Endothelial cell of umbilical vein (primary cell): ENCODE measurements around the gene WFIKKN1. TPM values are rescaled to one million over a fixed set of nuclear protein-coding genes. Genes with fewer than 3 reads are reported as not detected.

Experiments
- BruUV-seq: library from RNA; stranded (reverse); fragments of 400-500 nt; replicated peaks from 2 replicates; lab custom pipeline; 2021; lab: Mats Ljungman, UMichigan
- CTCF ChIA-PET: fragments of 300-600, 350-600 bp; sonication (Branson Sonifier 250); formaldehyde crosslinking; loops from one replicate; lab custom pipeline; 2021; ENCODE audit warnings: antibody characterized with exemption, inconsistent platforms; lab: Charles Lee
- POLR2A ChIA-PET: fragments of 300-600, 350-600 bp; sonication (Branson Sonifier 250); formaldehyde crosslinking; loops from one replicate; lab custom pipeline; 2021; ENCODE audit warnings: antibody characterized with exemption, inconsistent platforms; lab: Charles Lee
- DNase-seq: peaks from one replicate; pipeline ENCODE4 v3.0.0-alpha.2; 2011; ENCODE audit warnings: low read depth, low spot score
- FAIRE-seq: peaks from 2 replicates; lab custom pipeline; 2011; peaks lifted over from hg19 to GRCh38; lab: Jason Lieb, UNC
- H2AFZ ChIP-seq: 2 replicates; pipeline ENCODE4 v1.6.0; 2012; ENCODE audit warnings: low read depth, low read length, control low read depth, inconsistent platforms
- H3K27ac ChIP-seq: 2 replicates; pipeline ENCODE4 v1.5.1; 2011; ENCODE audit warnings: low read depth, mild to moderate bottlenecking, control low read depth, low read length, moderate library complexity; ENCODE audit not compliant: insufficient read depth
- H3K27me3 ChIP-seq, 2 experiments: 2 replicates each; pipeline versions ENCODE4 v1.6.0 to v1.6.1; 2011; ENCODE audit warnings: low read length in 2 of 2, mixed read lengths in 1 of 2; ENCODE audit not compliant: control insufficient read depth in 2 of 2, insufficient read depth in 2 of 2
- H3K36me3 ChIP-seq, 2 experiments: 2 replicates in 1 of 2; 3 replicates in 1 of 2; pipeline ENCODE4 v1.5.1; 2011; ENCODE audit warnings: low read length in 2 of 2, mild to moderate bottlenecking in 1 of 2, moderate library complexity in 1 of 2; ENCODE audit not compliant: control insufficient read depth in 2 of 2, insufficient read depth in 2 of 2; ENCODE audit errors: extremely low read depth in 1 of 2
- H3K4me1 ChIP-seq: 3 replicates; pipeline ENCODE4 v1.5.1; 2011; ENCODE audit warnings: mild to moderate bottlenecking, low read length; ENCODE audit not compliant: control insufficient read depth, insufficient read depth; ENCODE audit errors: extremely low read depth
- H3K4me2 ChIP-seq: 2 replicates; pipeline ENCODE4 v1.6.1; 2011; ENCODE audit warnings: low read length, control low read depth, mixed read lengths; ENCODE audit not compliant: insufficient read depth
- H3K4me3 ChIP-seq, 3 experiments: fragments of 200-600 bp in 1 of 3; sonication (generic), shearing (Covaris generic) in 1 of 3; replicated peaks in 1 of 3; 2 replicates each; pipeline ENCODE4 v1.5.1; 2011 to 2016; ENCODE audit warnings: control low read depth in 3 of 3, low read length in 3 of 3, mild to moderate bottlenecking in 2 of 3, inconsistent platforms in 1 of 3, low read depth in 1 of 3, moderate library complexity in 1 of 3; ENCODE audit not compliant: insufficient read depth in 1 of 3
- H3K79me2 ChIP-seq: 2 replicates; pipeline ENCODE4 v1.6.0; 2012; ENCODE audit warnings: low read length, inconsistent platforms; ENCODE audit not compliant: control insufficient read depth, insufficient read depth
- H3K9ac ChIP-seq: replicated peaks from 2 replicates; pipeline ENCODE3; 2011; ENCODE audit warnings: low read length, control low read depth; ENCODE audit not compliant: insufficient read depth; ENCODE audit errors: extremely low read depth
- H3K9me1 ChIP-seq: replicated peaks from 3 replicates; pipeline ENCODE4 v1.6.0; 2011; ENCODE audit warnings: mild to moderate bottlenecking, low read length; ENCODE audit not compliant: control insufficient read depth, insufficient read depth; ENCODE audit errors: extremely low read depth
- H3K9me3 ChIP-seq: replicated peaks from 2 replicates; pipeline ENCODE4 v1.5.1; 2012; ENCODE audit warnings: low read length, inconsistent platforms; ENCODE audit not compliant: control insufficient read depth, insufficient read depth
- H4K20me1 ChIP-seq: replicated peaks from 2 replicates; pipeline ENCODE3; 2011; ENCODE audit warnings: mild to moderate bottlenecking, low read length; ENCODE audit not compliant: control insufficient read depth, insufficient read depth; ENCODE audit errors: extremely low read depth
- EZH2 ChIP-seq: IDR thresholded peaks from 2 replicates; pipeline ENCODE4 v1.6.1; 2012; ENCODE audit warnings: borderline replicate concordance, low read depth, mild to moderate bottlenecking, moderate library complexity, low read length, inconsistent platforms; ENCODE audit not compliant: severe bottlenecking
- FOS ChIP-seq: IDR thresholded peaks from 2 replicates; pipeline ENCODE4 v1.6.1; 2011; ENCODE audit warnings: mild to moderate bottlenecking, low read length, moderate library complexity, borderline replicate concordance; ENCODE audit not compliant: insufficient read depth
- GATA2 ChIP-seq: IDR thresholded peaks from 2 replicates; pipeline ENCODE4 v1.7.0; 2011; ENCODE audit warnings: low read depth, mild to moderate bottlenecking, moderate library complexity, mixed read lengths, low read length; ENCODE audit not compliant: insufficient read length, insufficient read depth
- JUN ChIP-seq: IDR thresholded peaks from 2 replicates; pipeline ENCODE4 v1.6.1; 2011; ENCODE audit warnings: borderline replicate concordance, low read depth; ENCODE audit not compliant: insufficient read length, insufficient read depth
- MYC ChIP-seq: IDR thresholded peaks from one replicate; pipeline ENCODE4 v1.6.1; 2011; ENCODE audit warnings: mild to moderate bottlenecking, low read depth, low read length
- POLR2A ChIP-seq: IDR thresholded peaks from 2 replicates; pipeline ENCODE4 v1.6.1; 2012; ENCODE audit warnings: low read depth, mild to moderate bottlenecking, control low read depth, low read length
- POLR2AphosphoS5 ChIP-seq: IDR thresholded peaks from 2 replicates; pipeline ENCODE4 v1.6.1; 2012; ENCODE audit warnings: low read depth, mild to moderate bottlenecking, control low read depth, low read length, moderate library complexity; ENCODE audit not compliant: insufficient read depth
- dilution Hi-C: fragments of 300-500 bp; cut with MboI; formaldehyde crosslinking; loops from one replicate; pipeline ENCODE4 v1.15.0; 2019; ENCODE audit warnings: low sequenced_read_pairs; ENCODE audit not compliant: extremely low pct_ligation_motif_present
- intact Hi-C: fragments of 100-400 bp; cut with micrococcal nuclease; formaldehyde crosslinking; loops from one replicate; pipeline ENCODE4 v1.10.0; 2022
- polyA plus RNA-seq, 4 experiments: library from polyadenylated mRNA; depleted of rRNA in 3 of 4; stranded (reverse) in 3 of 4; unstranded in 1 of 4; fragments of >200 nt; gene quantifications; 2 replicates each; pipeline versions ENCODE4 v1.2.1 to v1.2.3, GENCODE V29; 2011 to 2012; ENCODE audit warnings: missing spikeins in 1 of 4
- total RNA-seq: library from RNA; stranded (reverse); gene quantifications from 2 replicates; pipeline ENCODE4 v1.2.3, GENCODE V29; 2021
- TF ChIP-seq, protein P1 (sequence below), 2 donors: IDR thresholded peaks; 1 replicate in 1 of 2; 2 replicates in 1 of 2; pipeline ENCODE4 v1.5.1; 2011; ENCODE audit warnings: low read length in 2 of 2, mild to moderate bottlenecking in 2 of 2, moderate library complexity in 2 of 2, control low read depth in 1 of 2, inconsistent platforms in 1 of 2, low read depth in 1 of 2; ENCODE audit not compliant: insufficient read depth in 1 of 2; ENCODE audit errors: extremely low read depth in 1 of 2
- TF ChIP-seq, protein P2 (sequence below): IDR thresholded peaks from 2 replicates; pipeline ENCODE4 v1.6.1; 2011; ENCODE audit not compliant: insufficient read depth, insufficient read length

The WFIKKN1 gene
- total and polyA plus RNA-seq, 2 donors (not counting 3 experiments of a cell fraction or from before 2014, with no cell fraction given): 0.06 to 0.40 TPM

DNA sequence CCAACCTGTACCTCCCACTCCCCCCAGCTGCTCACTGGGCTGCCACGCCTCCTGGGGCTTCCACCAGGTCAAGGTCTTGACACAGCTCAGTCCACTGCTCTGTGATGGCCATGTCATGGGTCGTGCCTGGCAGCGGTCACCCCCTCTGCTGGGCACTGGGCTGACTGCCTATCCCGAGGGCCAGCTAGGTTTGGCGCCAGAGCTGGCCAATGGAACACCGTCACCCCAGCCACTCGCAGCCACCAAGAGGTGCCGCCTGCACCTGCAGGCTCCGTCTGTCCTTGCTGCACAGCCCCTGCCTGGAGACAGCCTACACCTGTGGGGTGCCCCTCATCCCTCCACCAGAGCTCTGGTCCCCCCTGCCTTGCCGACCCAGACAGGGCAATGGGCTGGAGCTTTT lies 45.4 kb upstream of the WFIKKN1 start:
- H3K9ac ChIP-seq: no peak overlapping the region
- H3K4me1 ChIP-seq: peaks cover 8% of the 10 kb centered on the region
- no peak for FAIRE-seq
- H3K36me3 ChIP-seq: no peaks in the 10 kb centered on the region
- H3K9me1 ChIP-seq: no peaks in the 10 kb centered on the region
- H3K4me3 ChIP-seq: no peak overlapping the region
- no peaks in the 10 kb centered on the region for H4K20me1 ChIP-seq
- H2AFZ ChIP-seq: no peak overlapping the region
- TF ChIP-seq FOS (no peak), MYC (no peak), POLR2A (no peak), EZH2 (no peak), GATA2 (no peak), JUN (no peak), POLR2AphosphoS5 (no peak)
- TF ChIP-seq, protein P1, sequence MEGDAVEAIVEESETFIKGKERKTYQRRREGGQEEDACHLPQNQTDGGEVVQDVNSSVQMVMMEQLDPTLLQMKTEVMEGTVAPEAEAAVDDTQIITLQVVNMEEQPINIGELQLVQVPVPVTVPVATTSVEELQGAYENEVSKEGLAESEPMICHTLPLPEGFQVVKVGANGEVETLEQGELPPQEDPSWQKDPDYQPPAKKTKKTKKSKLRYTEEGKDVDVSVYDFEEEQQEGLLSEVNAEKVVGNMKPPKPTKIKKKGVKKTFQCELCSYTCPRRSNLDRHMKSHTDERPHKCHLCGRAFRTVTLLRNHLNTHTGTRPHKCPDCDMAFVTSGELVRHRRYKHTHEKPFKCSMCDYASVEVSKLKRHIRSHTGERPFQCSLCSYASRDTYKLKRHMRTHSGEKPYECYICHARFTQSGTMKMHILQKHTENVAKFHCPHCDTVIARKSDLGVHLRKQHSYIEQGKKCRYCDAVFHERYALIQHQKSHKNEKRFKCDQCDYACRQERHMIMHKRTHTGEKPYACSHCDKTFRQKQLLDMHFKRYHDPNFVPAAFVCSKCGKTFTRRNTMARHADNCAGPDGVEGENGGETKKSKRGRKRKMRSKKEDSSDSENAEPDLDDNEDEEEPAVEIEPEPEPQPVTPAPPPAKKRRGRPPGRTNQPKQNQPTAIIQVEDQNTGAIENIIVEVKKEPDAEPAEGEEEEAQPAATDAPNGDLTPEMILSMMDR (IDR thresholded peaks at IDR 0.05; ENCODE audit: extremely low read depth in 1 of 2, insufficient read depth in 1 of 2, low read depth in 1 of 2, low read length in 2 of 2): no peak
- TF ChIP-seq, protein P2, sequence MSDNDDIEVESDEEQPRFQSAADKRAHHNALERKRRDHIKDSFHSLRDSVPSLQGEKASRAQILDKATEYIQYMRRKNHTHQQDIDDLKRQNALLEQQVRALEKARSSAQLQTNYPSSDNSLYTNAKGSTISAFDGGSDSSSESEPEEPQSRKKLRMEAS: no peak
- CTCF ChIA-PET: no interaction called here
- DNase-seq: no peak
- H3K79me2 ChIP-seq: peaks cover 4% of the 10 kb centered on the region
- no peak overlapping the region for H3K27ac ChIP-seq
- H3K27me3 ChIP-seq: no peaks in the 10 kb centered on the region
- no peaks in the 10 kb centered on the region for H3K9me3 ChIP-seq
- intact Hi-C loops: loop anchor here (5.0 kb wide), 1 partner anchor 193 kb away; no protein-coding TSS in a partner anchor
- POLR2A ChIA-PET: no interaction called here
- H3K4me2 ChIP-seq: no peak overlapping the region
- BruUV-seq: no TSS peak
- dilution Hi-C loops: no loop called here
